ENCODE results near the gene IL1RL1. TPM values are rescaled to one million over a fixed set of nuclear protein-coding genes. Genes with fewer than 3 reads are reported as not detected.

The IL1RL1 gene
- total RNA-seq, 2 experiments from 2014 or later, result not detected

- H3K9me2 ChIP-seq (ENCODE audit: insufficient read depth, low read length), result no peaks in the 10 kb centered on the region
- POLR2A ChIA-PET, result no interaction called here
- TF ChIP-seq CTCF (conservative IDR thresholded peaks at IDR 0.05; ENCODE audit: low read length) (no peak), EZH2phosphoT487 (IDR thresholded peaks at IDR 0.05; ENCODE audit: borderline replicate concordance, low read depth, low read length) (no peak)
Measured at GRCh38 chr2:102283996-102284395, 27.4 kb upstream of the IL1RL1 start.

GRCh38 chr2:102284611-102285010, 26.8 kb upstream of the IL1RL1 start:
- no peak for TF ChIP-seq EZH2phosphoT487 (IDR thresholded peaks at IDR 0.05; ENCODE audit: borderline replicate concordance, low read depth, low read length)

More at GRCh38 chr2:102283996-102284395, 27.4 kb upstream of the IL1RL1 start:
- no TSS peak for BruUV-seq (replicated peaks)
- Histone ChIP-seq H3K4me2 (ENCODE audit: low read length) (no peak overlapping the region), H3K79me2 (ENCODE audit: insufficient read depth, low read depth, low read length) (no peaks in the 10 kb centered on the region), H3K9me3 (ENCODE audit: low read length) (no peaks in the 10 kb centered on the region), H3K36me3 (ENCODE audit: insufficient read depth, low read length) (no peaks in the 10 kb centered on the region), H3K4me1 (ENCODE audit: insufficient read depth, low read length, poor library complexity, severe bottlenecking) (no peaks in the 10 kb centered on the region), H4K20me1 (ENCODE audit: insufficient read depth, low read length) (no peaks in the 10 kb centered on the region), H2AFZ (ENCODE audit: low read length) (no peak overlapping the region), H3K4me3 (ENCODE audit: low read depth, low read length, poor library complexity, severe bottlenecking) (no peak overlapping the region), H3K27ac (ENCODE audit: low read depth, low read length, poor library complexity, severe bottlenecking) (no peak overlapping the region)
- intact Hi-C loops (cut with micrococcal nuclease; ENCODE audit: unreplicated experiment), result no loop called here
- no peak for DNase-seq (ENCODE audit: low spot score)
- CTCF ChIA-PET (ENCODE audit: unreplicated experiment), result no interaction called here

GRCh38 chr2:102285368-102285767, 26.0 kb upstream of the IL1RL1 start:
- BruUV-seq (replicated peaks), result no TSS peak
- Histone ChIP-seq H3K4me1 (ENCODE audit: insufficient read depth, low read length, poor library complexity, severe bottlenecking) (no peaks in the 10 kb centered on the region), H3K27ac (ENCODE audit: low read depth, low read length, poor library complexity, severe bottlenecking) (no peak overlapping the region), H3K9me2 (ENCODE audit: insufficient read depth, low read length) (no peaks in the 10 kb centered on the region), H3K36me3 (ENCODE audit: insufficient read depth, low read length) (no peaks in the 10 kb centered on the region), H2AFZ (ENCODE audit: low read length) (no peak overlapping the region), H3K79me2 (ENCODE audit: insufficient read depth, low read depth, low read length) (no peaks in the 10 kb centered on the region), H3K9me3 (ENCODE audit: low read length) (no peaks in the 10 kb centered on the region), H3K4me2 (ENCODE audit: low read length) (no peak overlapping the region), H3K4me3 (ENCODE audit: low read depth, low read length, poor library complexity, severe bottlenecking) (no peak overlapping the region), H4K20me1 (ENCODE audit: insufficient read depth, low read length) (no peaks in the 10 kb centered on the region)
- intact Hi-C loops (cut with micrococcal nuclease; ENCODE audit: unreplicated experiment), result no loop called here
- no peak for TF ChIP-seq EZH2phosphoT487 (IDR thresholded peaks at IDR 0.05; ENCODE audit: borderline replicate concordance, low read depth, low read length)
- no peak for TF ChIP-seq CTCF (conservative IDR thresholded peaks at IDR 0.05; ENCODE audit: low read length)
- DNase-seq (ENCODE audit: low spot score), result no peak
- POLR2A ChIA-PET, result interaction anchor here (0.5 to 1.1 kb wide), 4 partner anchors 12 to 950 kb away, joined by 3 to 4 read pairs (median 3); no protein-coding TSS in a partner anchor
- CTCF ChIA-PET (ENCODE audit: unreplicated experiment), result no interaction called here

More at GRCh38 chr2:102284611-102285010, 26.8 kb upstream of the IL1RL1 start:
- no peaks in the 10 kb centered on the region for H3K4me1 ChIP-seq (ENCODE audit: insufficient read depth, low read length, poor library complexity, severe bottlenecking)
- no peak overlapping the region for H2AFZ ChIP-seq (ENCODE audit: low read length)
- CTCF ChIA-PET (ENCODE audit: unreplicated experiment), result no interaction called here
- no peak overlapping the region for H3K4me2 ChIP-seq (ENCODE audit: low read length)
- H3K4me3 ChIP-seq (ENCODE audit: low read depth, low read length, poor library complexity, severe bottlenecking), result no peak overlapping the region
- no peaks in the 10 kb centered on the region for H4K20me1 ChIP-seq (ENCODE audit: insufficient read depth, low read length)
- H3K9me3 ChIP-seq (ENCODE audit: low read length), result no peaks in the 10 kb centered on the region
- POLR2A ChIA-PET, result no interaction called here
- intact Hi-C loops (cut with micrococcal nuclease; ENCODE audit: unreplicated experiment), result no loop called here
- no peak for DNase-seq (ENCODE audit: low spot score)
- no peaks in the 10 kb centered on the region for H3K79me2 ChIP-seq (ENCODE audit: insufficient read depth, low read depth, low read length)
- H3K36me3 ChIP-seq (ENCODE audit: insufficient read depth, low read length), result no peaks in the 10 kb centered on the region
- no TSS peak for BruUV-seq (replicated peaks)
- H3K27ac ChIP-seq (ENCODE audit: low read depth, low read length, poor library complexity, severe bottlenecking), result no peak overlapping the region
- no peaks in the 10 kb centered on the region for H3K9me2 ChIP-seq (ENCODE audit: insufficient read depth, low read length)
